Uterus (tissue), 2 donors: ENCODE results near the gene TMEM181.

Experiments
- CTCF ChIP-seq, 4 experiments: fragments of 200-600 bp in 2 of 4; fragments of 450-650 bp in 2 of 4; sonication (generic) in 2 of 4; IDR thresholded peaks; one replicate each; pipeline ENCODE4 v1.5.1; 2016 to 2019; ENCODE audit warnings: antibody characterized with exemption in 4 of 4, mild to moderate bottlenecking in 2 of 4, moderate library complexity in 1 of 4
- POLR2A ChIP-seq, 2 donors: fragments of 450-650 bp; IDR thresholded peaks; one replicate each; pipeline ENCODE4 v1.6.1; 2016; ENCODE audit warnings: antibody characterized with exemption in 2 of 2, mild to moderate bottlenecking in 1 of 2, moderate library complexity in 1 of 2

DNA sequence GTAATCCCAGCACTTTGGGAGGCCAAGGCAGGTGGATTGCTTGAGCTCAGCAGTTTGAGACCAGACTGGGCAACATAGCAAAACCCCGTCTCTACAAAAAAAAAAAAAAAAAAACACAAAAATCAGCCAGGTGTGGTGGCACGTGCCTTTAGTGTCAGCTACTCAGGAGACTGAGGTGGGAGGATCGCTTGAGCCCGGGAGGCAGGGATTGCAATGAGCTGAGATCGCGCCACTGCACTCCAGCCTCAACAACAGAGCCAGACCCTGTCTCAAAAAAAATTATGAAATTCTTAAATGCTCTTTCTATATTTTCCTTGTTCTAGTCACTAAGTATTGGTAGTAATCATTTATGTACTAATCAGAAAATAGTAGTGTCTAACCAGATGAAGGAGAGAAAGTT, 120.6 kb downstream of the TMEM181 start:
- TF ChIP-seq CTCF (IDR thresholded peaks at IDR 0.05) (no peak), POLR2A (IDR thresholded peaks at IDR 0.05) (no peak)
